OCI-LY7 (cell line): ENCODE results near the gene MTFP1. TPM values are rescaled to one million over a fixed set of nuclear protein-coding genes. Genes with fewer than 3 reads are reported as not detected.

Experiments used
- BruUV-seq: library from RNA; stranded (reverse); fragments of 400-500 nt; replicated peaks from 2 replicates; lab custom pipeline; 2021; lab: Mats Ljungman, UMichigan
- CTCF ChIA-PET: fragments of 300-600 bp; sonication (Branson Sonifier 250); formaldehyde crosslinking; loops from one replicate; lab custom pipeline; 2022; ENCODE audit warnings: antibody characterized with exemption; ENCODE audit not compliant: unreplicated experiment; lab: Charles Lee
- POLR2A ChIA-PET: fragments of 300-600 bp; sonication (Branson Sonifier 250); formaldehyde crosslinking; loops from one replicate; lab custom pipeline; 2022; ENCODE audit warnings: antibody characterized with exemption; lab: Charles Lee
- DNase-seq: peaks from one replicate; pipeline ENCODE4 v3.0.0-alpha.2; 2015; ENCODE audit warnings: low spot score
- H2AFZ ChIP-seq: fragments of 200-600 bp; sonication (generic), shearing (Covaris generic); 2 replicates; pipeline ENCODE4 v1.6.1; 2014; ENCODE audit warnings: mild to moderate bottlenecking, antibody characterized with exemption, low read length, moderate library complexity
- H3K27ac ChIP-seq: fragments of 200-600 bp; sonication (generic); 2 replicates; pipeline ENCODE4 v1.5.1; 2014; ENCODE audit warnings: mixed run types, low read depth, mild to moderate bottlenecking, moderate library complexity, low read length, inconsistent platforms; ENCODE audit not compliant: poor library complexity, severe bottlenecking
- H3K36me3 ChIP-seq: fragments of 200-600 bp; sonication (generic); 2 replicates; pipeline ENCODE4 v1.6.1; 2014; ENCODE audit warnings: mild to moderate bottlenecking, antibody characterized with exemption, low read length, moderate library complexity, mixed read lengths; ENCODE audit not compliant: insufficient read depth
- H3K4me1 ChIP-seq: fragments of 200-600 bp; sonication (generic); 2 replicates; pipeline ENCODE4 v1.5.1; 2014; ENCODE audit warnings: mild to moderate bottlenecking, low read length; ENCODE audit not compliant: insufficient read depth, poor library complexity, severe bottlenecking
- H3K4me2 ChIP-seq: fragments of 200-600 bp; sonication (generic); 2 replicates; pipeline ENCODE4 v1.6.1; 2014; ENCODE audit warnings: mild to moderate bottlenecking, low read length
- H3K4me3 ChIP-seq: fragments of 200-600 bp; sonication (generic); 2 replicates; pipeline ENCODE4 v1.5.1; 2014; ENCODE audit warnings: mild to moderate bottlenecking, low read depth, low read length; ENCODE audit not compliant: poor library complexity, severe bottlenecking
- H3K79me2 ChIP-seq: fragments of 200-600 bp; sonication (generic); 2 replicates; pipeline ENCODE4 v1.6.1; 2016; ENCODE audit warnings: low read depth, mild to moderate bottlenecking, low read length, moderate library complexity, mixed read lengths; ENCODE audit not compliant: insufficient read depth
- H3K9me2 ChIP-seq: fragments of 200-600 bp; sonication (generic); 2 replicates; pipeline ENCODE4 v1.6.1; 2016; ENCODE audit warnings: mild to moderate bottlenecking, low read length, mixed read lengths; ENCODE audit not compliant: insufficient read depth
- H3K9me3 ChIP-seq: fragments of 200-600 bp; sonication (generic); 2 replicates; pipeline ENCODE4 v1.6.1; 2014; ENCODE audit warnings: mild to moderate bottlenecking, mixed run types, low read length, mixed read lengths
- H4K20me1 ChIP-seq: fragments of 200-600 bp; sonication (generic); 2 replicates; pipeline ENCODE4 v1.6.1; 2014; ENCODE audit warnings: mild to moderate bottlenecking, antibody characterized with exemption, low read length, moderate library complexity, mixed read lengths; ENCODE audit not compliant: insufficient read depth
- CTCF ChIP-seq: fragments of 200-600 bp; sonication (generic); conservative IDR thresholded peaks from 2 replicates; pipeline ENCODE4 v1.5.1; 2014; ENCODE audit warnings: mild to moderate bottlenecking, antibody characterized with exemption, low read length, moderate library complexity, mixed read lengths
- EZH2phosphoT487 ChIP-seq: fragments of 200-600 bp; sonication (generic); IDR thresholded peaks from 2 replicates; pipeline ENCODE4 v1.6.1; 2018; ENCODE audit warnings: low read depth, borderline replicate concordance, mild to moderate bottlenecking, mixed run types, antibody characterized with exemption, low read length, moderate library complexity, mixed read lengths
- intact Hi-C: fragments of 100-400 bp; cut with micrococcal nuclease; formaldehyde crosslinking; loops from one replicate; pipeline ENCODE4 v1.10.0; 2022; ENCODE audit not compliant: unreplicated experiment
- total RNA-seq, 2 experiments: library from RNA; depleted of rRNA in 1 of 2; stranded (reverse); fragments of >200 nt in 1 of 2; shearing (Covaris generic) in 1 of 2; gene quantifications; 2 replicates each; pipeline ENCODE4 v1.2.3, GENCODE V29; 2014 to 2022

The MTFP1 gene
- total RNA-seq, 2 experiments from 2014 or later: 81.9 to 83.2 TPM

- CTCF ChIA-PET: no interaction called here
Measured at GRCh38 chr22:30469165-30469564, 43.6 kb downstream of the MTFP1 start.

GRCh38 chr22:30470655-30471054 is 45.1 kb downstream of the MTFP1 start:
- Histone ChIP-seq H3K4me2 (no peak overlapping the region), H3K4me3 (no peak overlapping the region), H3K36me3 (no peaks in the 10 kb centered on the region), H3K9me2 (no peaks in the 10 kb centered on the region), H3K79me2 (no peaks in the 10 kb centered on the region), H4K20me1 (no peaks in the 10 kb centered on the region), H2AFZ (no peak overlapping the region), H3K4me1 (no peaks in the 10 kb centered on the region), H3K9me3 (no peaks in the 10 kb centered on the region), H3K27ac (no peak overlapping the region)
- POLR2A ChIA-PET: no interaction called here
- BruUV-seq: no TSS peak
- no peak for DNase-seq
- TF ChIP-seq CTCF (no peak), EZH2phosphoT487 (no peak)
- CTCF ChIA-PET: no interaction called here
- intact Hi-C loops: no loop called here

More at GRCh38 chr22:30469165-30469564, 43.6 kb downstream of the MTFP1 start:
- POLR2A ChIA-PET: no interaction called here
- H3K79me2 ChIP-seq: no peaks in the 10 kb centered on the region
- no peaks in the 10 kb centered on the region for H3K9me2 ChIP-seq
- H3K36me3 ChIP-seq: no peaks in the 10 kb centered on the region
- no peak for TF ChIP-seq EZH2phosphoT487
- TF ChIP-seq CTCF: no peak
- no peaks in the 10 kb centered on the region for H4K20me1 ChIP-seq
- H3K9me3 ChIP-seq: no peaks in the 10 kb centered on the region
- H2AFZ ChIP-seq: no peak overlapping the region
- no TSS peak for BruUV-seq
- no peaks in the 10 kb centered on the region for H3K4me1 ChIP-seq
- intact Hi-C loops: no loop called here
- DNase-seq: no peak
- no peak overlapping the region for H3K4me2 ChIP-seq
- no peak overlapping the region for H3K27ac ChIP-seq
- H3K4me3 ChIP-seq: no peak overlapping the region

- H3K79me2 ChIP-seq: no peaks in the 10 kb centered on the region
- H3K4me2 ChIP-seq: no peak within 1 kb of the TSS
- intact Hi-C loops: no loop called here
- no peaks in the 10 kb centered on the region for H3K9me2 ChIP-seq
- POLR2A ChIA-PET: no interaction called here
- no peaks in the 10 kb centered on the region for H3K9me3 ChIP-seq
- CTCF ChIA-PET: no interaction called here
- H3K36me3 ChIP-seq: no peaks in the 10 kb centered on the region
- no peak within 1 kb of the TSS for H2AFZ ChIP-seq
- TF ChIP-seq CTCF (no peak), EZH2phosphoT487 (no peak)
- BruUV-seq: no TSS peak
- H3K4me3 ChIP-seq: no peak within 1 kb of the TSS
- H3K27ac ChIP-seq: no peak within 1 kb of the TSS
- H4K20me1 ChIP-seq: no peaks in the 10 kb centered on the region
- H3K4me1 ChIP-seq: no peaks in the 10 kb centered on the region
- DNase-seq: no peak
Measured at GRCh38 chr22:30471616-30472318, 46.2 kb downstream of the MTFP1 start, which contains the start of gene SEC14L3. TSS of gene SEC14L3 (minus strand) at chr22:30472017. CDS start at chr22:30471958, 59 bp downstream.
